Lung (tissue), 12 donors: ENCODE measurements around the gene ZNF3. TPM values are rescaled to one million over a fixed set of nuclear protein-coding genes. Genes with fewer than 3 reads are reported as not detected.

Experiments used
- ATAC-seq: fragments of 200-7000 bp; cut with Tn5 transposase; one replicate; pipeline ENCODE4 v1.9.1; 2020; ENCODE audit warnings: moderate number of reproducible peaks; ENCODE audit not compliant: insufficient read depth, low FRiP score
- DNase-seq, 3 donors: peaks; one replicate each; pipeline ENCODE4 v3.0.0-alpha.2; 2013 to 2017
- H3K27ac ChIP-seq, 2 donors: one replicate each; pipeline ENCODE4 v1.5.1; 2013; ENCODE audit warnings: mild to moderate bottlenecking in 2 of 2, moderate library complexity in 2 of 2, control low read depth in 1 of 2, inconsistent platforms in 1 of 2, low read depth in 1 of 2, low read length in 1 of 2
- H3K27me3 ChIP-seq, 3 donors: one replicate each; pipeline ENCODE4 v1.5.1; 2013; ENCODE audit warnings: low read length in 2 of 3; ENCODE audit not compliant: control insufficient read depth in 3 of 3, insufficient read depth in 3 of 3
- H3K36me3 ChIP-seq, 4 donors: one replicate each; pipeline ENCODE4 v1.5.1; 2013; ENCODE audit warnings: low read length in 4 of 4, mild to moderate bottlenecking in 1 of 4, moderate library complexity in 1 of 4; ENCODE audit not compliant: control insufficient read depth in 4 of 4, insufficient read depth in 4 of 4
- H3K4me1 ChIP-seq, 5 donors: one replicate each; pipeline ENCODE4 v1.5.1; 2013; ENCODE audit warnings: low read length in 5 of 5, mild to moderate bottlenecking in 2 of 5, moderate library complexity in 1 of 5; ENCODE audit not compliant: control insufficient read depth in 5 of 5, insufficient read depth in 5 of 5
- H3K4me3 ChIP-seq: one replicate; pipeline ENCODE4 v1.5.1; 2013; ENCODE audit warnings: mild to moderate bottlenecking, control low read depth, moderate library complexity
- H3K9ac ChIP-seq, 2 donors: one replicate each; pipeline ENCODE4 v1.5.1; 2013; ENCODE audit warnings: low read length in 2 of 2, control low read depth in 1 of 2; ENCODE audit not compliant: insufficient read depth in 1 of 2
- H3K9me3 ChIP-seq, 4 donors: one replicate each; pipeline ENCODE4 v1.5.1; 2013; ENCODE audit warnings: low read length in 3 of 4, mild to moderate bottlenecking in 1 of 4, moderate library complexity in 1 of 4; ENCODE audit not compliant: control insufficient read depth in 4 of 4, insufficient read depth in 3 of 4
- WGBS, 2 donors: extraction: QIAGEN DNeasy Blood & Tissue Kit; methylation state at CpG; one replicate each; pipeline ENCODE4 v1.1.7; 2013; 5-methylcytosine and 5-hydroxymethylcytosine counted together
- polyA plus RNA-seq, 2 donors: library from polyadenylated mRNA; stranded (reverse); fragments of 200-250 nt; gene quantifications; one replicate each; pipeline ENCODE4 v1.2.1, GENCODE V29; 2013
- total RNA-seq, 2 donors: library from RNA; depleted of rRNA in 1 of 2; stranded (reverse); fragments of >200 nt in 1 of 2; gene quantifications; one replicate each; pipeline ENCODE4 v1.2.1, GENCODE V29; 2014 to 2021
- TF ChIP-seq, protein P1 (sequence below): IDR thresholded peaks from 2 replicates; pipeline ENCODE4 v1.5.1; 2012; ENCODE audit warnings: mild to moderate bottlenecking; ENCODE audit errors: control extremely low read depth, extremely low read depth
- donor health status: control.
- donor health status: control.
- donor health status: Bipolar disorder and iron deficiency.
- donor health status: healthy.
- donor health status: DM: yes; HTN: yes; CAD: no.

Gene ZNF3
- total and polyA plus RNA-seq, 4 donors = 12.8 to 30.5 (median 23.4) TPM

DNA sequence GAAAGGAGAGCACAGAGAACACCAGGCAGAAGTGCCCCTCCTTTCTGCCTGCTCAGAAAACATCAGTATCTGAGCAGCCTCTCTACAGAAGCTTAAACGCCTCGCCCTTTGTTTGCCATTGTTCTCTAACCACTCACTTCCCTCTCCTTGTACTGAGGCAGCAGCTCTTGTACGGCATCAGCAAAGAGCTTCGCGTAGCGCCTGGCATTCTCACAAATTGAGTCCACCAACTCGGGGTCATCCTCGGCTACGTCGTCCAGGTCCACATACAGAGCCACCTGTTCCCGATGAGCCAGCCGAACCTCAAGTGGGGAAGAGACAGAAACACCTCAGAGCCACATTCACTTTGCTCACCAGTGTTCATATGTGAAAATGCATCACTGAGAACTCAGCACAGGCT, 17.9 kb upstream of the ZNF3 start:
- H3K27me3 ChIP-seq = no peaks in the 10 kb centered on the region
- TF ChIP-seq, protein P1, sequence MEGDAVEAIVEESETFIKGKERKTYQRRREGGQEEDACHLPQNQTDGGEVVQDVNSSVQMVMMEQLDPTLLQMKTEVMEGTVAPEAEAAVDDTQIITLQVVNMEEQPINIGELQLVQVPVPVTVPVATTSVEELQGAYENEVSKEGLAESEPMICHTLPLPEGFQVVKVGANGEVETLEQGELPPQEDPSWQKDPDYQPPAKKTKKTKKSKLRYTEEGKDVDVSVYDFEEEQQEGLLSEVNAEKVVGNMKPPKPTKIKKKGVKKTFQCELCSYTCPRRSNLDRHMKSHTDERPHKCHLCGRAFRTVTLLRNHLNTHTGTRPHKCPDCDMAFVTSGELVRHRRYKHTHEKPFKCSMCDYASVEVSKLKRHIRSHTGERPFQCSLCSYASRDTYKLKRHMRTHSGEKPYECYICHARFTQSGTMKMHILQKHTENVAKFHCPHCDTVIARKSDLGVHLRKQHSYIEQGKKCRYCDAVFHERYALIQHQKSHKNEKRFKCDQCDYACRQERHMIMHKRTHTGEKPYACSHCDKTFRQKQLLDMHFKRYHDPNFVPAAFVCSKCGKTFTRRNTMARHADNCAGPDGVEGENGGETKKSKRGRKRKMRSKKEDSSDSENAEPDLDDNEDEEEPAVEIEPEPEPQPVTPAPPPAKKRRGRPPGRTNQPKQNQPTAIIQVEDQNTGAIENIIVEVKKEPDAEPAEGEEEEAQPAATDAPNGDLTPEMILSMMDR = no peak

DNA sequence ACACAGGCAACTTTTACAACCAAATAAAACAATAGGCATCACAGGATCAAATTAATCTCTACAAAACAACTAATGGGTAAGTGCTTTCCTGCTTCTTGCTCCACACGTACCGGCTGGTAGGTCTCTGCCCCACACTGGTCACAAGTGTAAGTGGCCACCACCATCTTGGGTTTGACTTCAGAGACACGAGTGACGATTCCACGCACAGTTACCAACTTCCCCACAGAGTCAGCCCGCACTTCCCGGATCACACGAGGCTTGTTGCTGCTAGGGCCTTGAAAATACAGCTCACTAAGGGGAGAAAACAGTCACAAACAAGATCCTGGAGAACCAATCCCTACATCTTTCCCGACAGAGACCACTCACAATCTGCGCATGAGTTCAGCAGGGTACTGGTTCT, 17.4 kb upstream of the ZNF3 start:
- Histone ChIP-seq H3K9ac (no peak overlapping the region), H3K36me3 (peaks cover 21 to 48% (median 42%) of the 10 kb centered on the region in 4 donors), H3K27ac (no peak overlapping the region), H3K9me3 (no peaks in the 10 kb centered on the region), H3K27me3 (no peaks in the 10 kb centered on the region), H3K4me1 (peaks cover 0 to 15% (median 11%) of the 10 kb centered on the region in 5 donors), H3K4me3 (no peak overlapping the region)
- no peak for DNase-seq
- ATAC-seq = no peak
- TF ChIP-seq, protein P1 = no peak
- 81 to 91% methylated on average over 10 of the region's 10 CpGs for WGBS, 2 donors

More for the DNA sequence above, 17.9 kb upstream of the ZNF3 start:
- peak overlapping the region in 1 of 2 donors; percentile 76 for H3K9ac ChIP-seq
- peaks cover 0 to 15% (median 11%) of the 10 kb centered on the region in 5 donors for H3K4me1 ChIP-seq
- no peak for ATAC-seq
- WGBS, 2 donors = 50 to 76% methylated on average over 12 of the region's 12 CpGs
- no peak for DNase-seq
- H3K4me3 ChIP-seq = no peak overlapping the region
- H3K9me3 ChIP-seq = no peaks in the 10 kb centered on the region
- H3K27ac ChIP-seq = no peak overlapping the region
- H3K36me3 ChIP-seq = peaks cover 16 to 48% (median 40%) of the 10 kb centered on the region in 4 donors

GRCh38 chr7:100095704-100096103, 14.2 kb upstream of the ZNF3 start:
- ATAC-seq (no peak), DNase-seq (no peak)
- WGBS, 2 donors = 92 to 95% methylated on average over 17 of the region's 17 CpGs

More at GRCh38 chr7:100095704-100096103, 14.2 kb upstream of the ZNF3 start:
- TF ChIP-seq, protein P1 = no peak
- Histone ChIP-seq H3K36me3 (peaks cover 21 to 70% (median 63%) of the 10 kb centered on the region in 4 donors), H3K4me3 (no peak overlapping the region), H3K4me1 (peaks cover 0 to 12% (median 11%) of the 10 kb centered on the region in 5 donors), H3K27me3 (no peaks in the 10 kb centered on the region), H3K27ac (no peak overlapping the region), H3K9ac (no peak overlapping the region), H3K9me3 (no peaks in the 10 kb centered on the region)
